KOPT-K1 (cell line): ENCODE measurements around the gene ETV7.
A peak's percentile ranks its signal among the peaks of the same experiment; 100 is the strongest.
"Not testable (repeated sequence)": the region's sequence is repeated elsewhere in the genome, so short reads cannot be mapped to it uniquely, and the experiment has no call there.

Source experiments
- H3K27ac ChIP-seq: fragments of 200-600 bp; sonication (generic); 2 replicates; pipeline ENCODE4 v1.5.1; 2016; ENCODE audit warnings: antibody characterized with exemption, mild to moderate bottlenecking, low read depth, low read length; ENCODE audit not compliant: poor library complexity, severe bottlenecking
- H3K36me3 ChIP-seq: fragments of 200-600 bp; sonication (generic); 2 replicates; pipeline ENCODE4 v1.5.1; 2017; ENCODE audit warnings: antibody characterized with exemption, mild to moderate bottlenecking, low read length, moderate library complexity; ENCODE audit not compliant: insufficient read depth
- H3K9me3 ChIP-seq: fragments of 200-600 bp; sonication (generic); 2 replicates; pipeline ENCODE4 v1.5.1; 2017; ENCODE audit warnings: antibody characterized with exemption, low read length, mild to moderate bottlenecking; ENCODE audit not compliant: insufficient read depth, poor library complexity, severe bottlenecking

Gene ETV7

GRCh38 chr6:36387440-36388303, at the start of gene ETV7:
ETV7 (minus strand) TSS chr6:36387669; CDS start chr6:36387541, 128 bp downstream.
- Histone ChIP-seq H3K36me3 (no peaks in the 10 kb centered on the region), H3K9me3 (no peaks in the 10 kb centered on the region), H3K27ac (no peak within 1 kb of the TSS)

DNA sequence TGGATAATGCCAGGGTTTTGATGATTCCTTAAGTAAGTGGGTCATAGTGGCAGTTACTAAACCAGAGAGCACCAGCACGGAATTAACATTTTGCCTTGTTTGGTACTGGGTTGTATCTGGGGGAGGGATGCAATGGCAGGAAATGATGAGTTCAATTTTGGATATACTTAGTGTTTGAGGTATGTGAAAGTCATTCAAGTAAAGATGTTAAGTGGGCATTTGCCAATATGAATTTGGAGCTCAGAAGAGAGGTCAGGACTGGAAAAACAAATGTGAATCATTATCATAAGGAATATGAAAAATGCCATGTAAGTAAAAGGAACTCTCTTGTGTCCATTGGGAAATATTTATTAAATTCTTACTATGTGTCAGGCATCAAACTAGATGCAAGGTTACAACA, 49.0 kb upstream of the ETV7 start:
- Histone ChIP-seq H3K27ac (no peak overlapping the region), H3K36me3 (no peaks in the 10 kb centered on the region), H3K9me3 (no peaks in the 10 kb centered on the region)

GRCh38 chr6:36432151-36432671, 44.7 kb upstream of the ETV7 start:
- Histone ChIP-seq H3K27ac (no peak overlapping the region), H3K9me3 (no peaks in the 10 kb centered on the region), H3K36me3 (no peaks in the 10 kb centered on the region)

DNA sequence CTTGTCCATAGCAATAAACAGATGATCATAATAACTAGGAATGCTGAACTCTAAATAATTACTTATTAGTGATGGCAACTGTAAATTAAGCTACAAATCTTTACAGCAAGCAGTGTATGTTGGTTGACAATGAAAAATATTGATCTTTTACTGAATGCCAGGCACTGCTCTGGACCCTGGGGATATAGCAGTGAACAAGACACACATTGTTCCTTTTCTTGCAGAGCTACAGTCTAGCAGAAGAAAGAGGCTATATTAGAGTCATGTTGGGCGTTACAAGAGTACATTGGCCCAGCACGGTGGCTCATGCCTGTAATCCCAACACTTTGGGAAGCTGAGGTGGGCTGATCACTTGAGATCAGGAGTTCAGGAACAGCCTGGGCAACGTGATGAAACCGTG, 43.7 kb upstream of the ETV7 start:
- no peaks in the 10 kb centered on the region for H3K36me3 ChIP-seq
- H3K27ac ChIP-seq = no peak overlapping the region
- no peaks in the 10 kb centered on the region for H3K9me3 ChIP-seq

DNA sequence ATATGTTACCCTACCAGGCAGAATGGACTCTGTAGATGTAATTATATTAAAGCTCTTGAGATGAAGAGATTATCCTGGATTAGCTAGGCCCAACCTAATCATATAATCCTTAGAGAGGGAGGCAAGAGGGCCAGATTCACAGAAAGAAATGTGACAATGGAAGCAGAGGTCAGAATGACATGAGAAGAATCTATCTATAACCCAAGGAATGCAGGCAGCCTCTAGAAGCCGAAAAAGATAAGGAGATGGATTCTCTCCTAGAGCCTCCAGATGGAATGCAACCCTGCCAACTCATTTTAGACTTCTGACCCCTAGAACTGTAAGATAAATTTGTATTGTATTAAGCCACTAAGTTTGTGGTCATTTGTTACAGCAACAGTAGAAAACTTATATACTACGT, 42.9 kb upstream of the ETV7 start:
- H3K27ac ChIP-seq = no peak overlapping the region
- no peaks in the 10 kb centered on the region for H3K9me3 ChIP-seq

DNA sequence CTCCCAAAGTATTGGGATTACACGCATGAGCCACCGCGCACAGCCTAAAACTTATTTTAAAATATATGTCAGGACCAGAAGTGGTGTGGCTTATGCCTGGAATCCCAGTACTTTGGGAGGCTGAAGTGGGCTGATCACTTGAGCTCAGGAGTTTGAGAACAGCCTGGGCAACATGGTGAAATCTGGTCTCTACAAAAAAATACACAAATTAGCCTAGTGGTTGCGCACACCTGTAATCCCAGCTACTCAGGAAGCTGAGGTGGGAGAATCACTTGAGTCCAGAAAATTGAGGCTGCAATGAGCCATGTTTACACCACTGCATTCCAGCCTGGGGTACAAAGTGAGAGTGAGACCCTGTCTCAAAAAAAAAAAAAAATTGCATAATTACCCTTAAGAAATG, 41.4 kb upstream of the ETV7 start:
- no peak overlapping the region for H3K27ac ChIP-seq
- H3K9me3 ChIP-seq = no peaks in the 10 kb centered on the region
- no peaks in the 10 kb centered on the region for H3K36me3 ChIP-seq

More for the DNA sequence above, 42.9 kb upstream of the ETV7 start:
- no peaks in the 10 kb centered on the region for H3K36me3 ChIP-seq

DNA sequence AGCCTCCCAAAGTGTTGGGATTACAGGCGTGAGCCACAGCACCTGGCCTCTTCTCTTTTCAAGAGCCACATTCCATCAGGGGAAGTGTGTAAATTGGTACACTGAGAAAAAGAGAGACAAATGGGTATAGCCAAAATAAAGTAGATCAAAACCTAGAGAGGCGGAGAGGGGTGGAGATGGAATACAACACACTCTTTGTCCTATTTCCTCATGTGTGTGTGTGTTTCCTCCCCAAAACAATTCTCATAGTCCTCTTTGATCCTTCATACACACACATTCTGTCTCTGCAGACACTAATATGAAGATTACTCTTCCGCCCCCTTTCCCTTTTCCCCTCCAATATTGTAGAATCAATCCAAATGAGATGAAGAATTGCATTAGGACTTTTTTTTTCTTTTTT, 39.2 kb upstream of the ETV7 start:
- no peaks in the 10 kb centered on the region for H3K9me3 ChIP-seq
- H3K27ac ChIP-seq = no peak overlapping the region
- no peaks in the 10 kb centered on the region for H3K36me3 ChIP-seq

- Histone ChIP-seq H3K27ac (peak overlapping the region; percentile 79), H3K9me3 (no peaks in the 10 kb centered on the region), H3K36me3 (no peaks in the 10 kb centered on the region)
Observed at GRCh38 chr6:36423101-36423824, 35.8 kb upstream of the ETV7 start.

GRCh38 chr6:36422714-36423100, 35.2 kb upstream of the ETV7 start:
- peak overlapping the region; percentile 79 for H3K27ac ChIP-seq
- H3K36me3 ChIP-seq = no peaks in the 10 kb centered on the region
- H3K9me3 ChIP-seq = no peaks in the 10 kb centered on the region

DNA sequence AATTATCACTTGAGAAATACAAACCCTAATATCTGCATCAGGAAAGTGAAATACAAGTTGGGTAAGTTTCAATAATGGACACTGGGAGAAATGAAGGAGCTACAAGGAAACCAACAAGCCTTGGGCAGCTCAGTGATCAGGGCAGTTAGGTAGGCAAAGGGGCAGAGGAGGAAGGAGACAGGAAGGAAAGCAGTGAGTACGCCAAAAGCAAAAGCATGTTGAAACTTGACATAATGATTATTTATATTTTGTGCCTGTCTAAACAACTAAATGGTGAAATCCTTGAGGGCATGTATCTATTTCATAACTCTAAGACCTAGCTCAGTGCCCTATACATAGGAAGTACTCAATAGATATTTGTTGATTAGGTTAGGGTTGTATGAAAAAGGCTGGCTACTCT, 31.8 kb upstream of the ETV7 start:
- Histone ChIP-seq H3K27ac (no peak overlapping the region), H3K36me3 (no peaks in the 10 kb centered on the region), H3K9me3 (no peaks in the 10 kb centered on the region)

- H3K36me3 ChIP-seq = no peaks in the 10 kb centered on the region
- H3K27ac ChIP-seq = no peak overlapping the region
- peaks cover 7% of the 10 kb centered on the region for H3K9me3 ChIP-seq
Observed at GRCh38 chr6:36418558-36418957, 31.1 kb upstream of the ETV7 start.

GRCh38 chr6:36414481-36414880, 27.0 kb upstream of the ETV7 start:
- H3K27ac ChIP-seq = no peak overlapping the region
- H3K36me3 ChIP-seq = no peaks in the 10 kb centered on the region
- peaks cover 21% of the 10 kb centered on the region for H3K9me3 ChIP-seq

GRCh38 chr6:36413489-36414480, 26.3 kb upstream of the ETV7 start:
- Histone ChIP-seq H3K36me3 (no peaks in the 10 kb centered on the region), H3K27ac (no peak overlapping the region), H3K9me3 (peaks cover 21% of the 10 kb centered on the region)

GRCh38 chr6:36409718-36410117, 22.2 kb upstream of the ETV7 start:
- not testable (repeated sequence) for H3K27ac ChIP-seq, H3K36me3 ChIP-seq
- peaks cover 21% of the 10 kb centered on the region for H3K9me3 ChIP-seq
